PC-3 (cell line): ENCODE measurements around the gene PRL. TPM values are rescaled to one million over a fixed set of nuclear protein-coding genes. Genes with fewer than 3 reads are reported as not detected.

Experiments used
- ATAC-seq: fragments of 200-7000 bp; cut with Tn5 transposase; 2 replicates; pipeline ENCODE4 v1.9.1; 2020; ENCODE audit warnings: mild to moderate bottlenecking, moderate library complexity
- BruUV-seq: library from RNA; stranded (reverse); fragments of 400-500 nt; replicated peaks from 2 replicates; lab custom pipeline; 2021; lab: Mats Ljungman, UMichigan
- CTCF ChIA-PET: fragments of 300-600 bp; sonication (Branson Sonifier 250); formaldehyde crosslinking; loops from one replicate; lab custom pipeline; 2022; ENCODE audit warnings: antibody characterized with exemption; lab: Charles Lee
- POLR2A ChIA-PET: fragments of 300-600 bp; sonication (Branson Sonifier 250); formaldehyde crosslinking; loops from one replicate; lab custom pipeline; 2022; ENCODE audit warnings: antibody characterized with exemption; ENCODE audit not compliant: unreplicated experiment; lab: Charles Lee
- DNase-seq: peaks from one replicate; pipeline ENCODE4 v3.0.0-alpha.2; 2015
- H2AFZ ChIP-seq: fragments of 300-600 bp; sonication (generic); 2 replicates; pipeline ENCODE4 v1.6.0; 2016; ENCODE audit warnings: antibody characterized with exemption, low read length
- H3F3A ChIP-seq: fragments of 300-600 bp; sonication (generic); one replicate; pipeline ENCODE4 v1.6.0; 2017; ENCODE audit warnings: antibody characterized with exemption, low read length, control low read depth, mild to moderate bottlenecking; ENCODE audit not compliant: unreplicated experiment
- H3K27ac ChIP-seq: fragments of 300-600 bp; sonication (generic); 2 replicates; pipeline ENCODE4 v1.5.1; 2016; ENCODE audit warnings: mild to moderate bottlenecking, low read length
- H3K27me3 ChIP-seq: fragments of 300-600 bp; sonication (generic); 2 replicates; pipeline ENCODE4 v1.6.1; 2016; ENCODE audit warnings: low read length, mixed read lengths
- H3K36me3 ChIP-seq: fragments of 300-600 bp; sonication (generic); 2 replicates; pipeline ENCODE4 v1.6.1; 2016; ENCODE audit warnings: low read depth, mixed run types, low read length, mixed read lengths
- H3K4me1 ChIP-seq: fragments of 300-600 bp; sonication (generic); 2 replicates; pipeline ENCODE4 v1.5.1; 2016; ENCODE audit warnings: low read length; ENCODE audit not compliant: insufficient read depth
- H3K4me2 ChIP-seq: fragments of 300-600 bp; sonication (generic); 2 replicates; pipeline ENCODE4 v1.6.0; 2016; ENCODE audit warnings: low read length
- H3K4me3 ChIP-seq: fragments of 300-600 bp; sonication (generic); 2 replicates; pipeline ENCODE4 v1.5.1; 2016; ENCODE audit warnings: mild to moderate bottlenecking, low read length, mixed read lengths
- H3K79me2 ChIP-seq: fragments of 300-600 bp; sonication (generic); 2 replicates; pipeline ENCODE4 v1.6.1; 2017; ENCODE audit warnings: low read length, mixed read lengths
- H3K9ac ChIP-seq: fragments of 300-600 bp; sonication (generic); 2 replicates; pipeline ENCODE4 v1.6.0; 2016; ENCODE audit warnings: mild to moderate bottlenecking, low read length
- H3K9me2 ChIP-seq: fragments of 300-600 bp; sonication (generic); replicated peaks from 2 replicates; pipeline ENCODE4 v1.6.1; 2016; ENCODE audit warnings: mixed run types, low read length, mixed read lengths
- H3K9me3 ChIP-seq: fragments of 300-600 bp; sonication (generic); 2 replicates; pipeline ENCODE4 v1.6.1; 2016; ENCODE audit warnings: low read length, mixed read lengths
- H4K20me1 ChIP-seq: fragments of 300-600 bp; sonication (generic); 2 replicates; pipeline ENCODE4 v1.6.1; 2016; ENCODE audit warnings: low read length, mixed read lengths
- EZH2 ChIP-seq: fragments of 300-600 bp; sonication (generic); IDR thresholded peaks from one replicate; pipeline ENCODE4 v1.6.1; 2017; ENCODE audit warnings: antibody characterized with exemption, mild to moderate bottlenecking, low read length; ENCODE audit not compliant: unreplicated experiment
- EZH2phosphoT487 ChIP-seq: fragments of 300-600 bp; sonication (generic); IDR thresholded peaks from 2 replicates; pipeline ENCODE4 v1.6.1; 2018; ENCODE audit warnings: mild to moderate bottlenecking, antibody characterized with exemption, low read length, borderline replicate concordance
- intact Hi-C: fragments of 100-400 bp; cut with micrococcal nuclease; formaldehyde crosslinking; loops from 2 replicates; pipeline ENCODE4 v1.9.0; 2023
- total RNA-seq: library from RNA; depleted of rRNA; stranded (reverse); fragments of >200 nt; gene quantifications from 2 replicates; pipeline ENCODE4 v1.2.3, GENCODE V29; 2014
- TF ChIP-seq, protein P1 (sequence below): fragments of 300-600 bp; sonication (generic); conservative IDR thresholded peaks from 2 replicates; pipeline ENCODE4 v1.5.1; 2017; ENCODE audit warnings: antibody characterized with exemption, low read depth, mild to moderate bottlenecking, low read length

The PRL gene
- total RNA-seq, 1 experiment from 2014 or later = not detected

DNA sequence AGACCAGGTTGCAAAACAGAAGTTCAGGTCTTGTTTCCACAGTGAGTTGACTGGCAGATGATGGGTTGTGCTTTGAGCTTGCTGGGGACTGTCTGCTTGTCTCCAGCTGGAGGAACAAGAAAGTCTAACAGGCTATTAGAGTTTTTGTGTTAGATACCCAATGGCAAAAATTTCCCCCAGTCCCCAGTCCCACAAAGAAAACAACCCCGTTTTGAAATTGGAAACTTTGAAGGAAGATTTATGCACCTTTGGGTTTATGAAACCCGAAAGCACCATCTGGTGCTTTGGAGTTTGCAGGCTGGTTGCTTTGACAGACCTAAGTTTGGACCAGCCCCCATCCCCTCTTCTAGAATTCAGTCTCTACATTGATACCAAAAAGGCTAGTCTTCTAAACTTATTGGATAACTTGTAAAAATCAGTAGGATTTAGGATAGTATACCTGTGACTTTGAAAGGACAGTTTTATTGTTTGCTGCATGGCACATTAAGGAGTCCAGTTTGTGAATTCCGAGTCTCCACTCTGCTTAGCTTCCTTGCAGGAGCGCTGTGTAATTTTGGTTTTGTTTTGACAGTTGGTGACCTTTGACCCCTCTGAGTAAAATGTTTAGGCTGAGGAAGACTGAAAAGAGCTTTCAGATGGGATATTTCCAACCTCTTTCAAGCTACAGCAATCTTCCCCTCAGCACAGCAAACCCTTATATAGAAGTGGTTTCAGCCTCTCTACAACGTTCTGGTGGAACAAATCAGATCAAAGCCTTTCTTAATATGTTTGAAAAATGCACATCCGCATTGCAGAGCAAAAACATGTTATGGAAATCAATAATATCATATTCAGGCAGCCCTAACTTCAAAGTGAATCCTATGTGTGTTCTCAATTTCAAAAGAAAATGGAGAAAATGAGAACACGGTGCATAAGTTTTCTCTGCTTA lies 25.5 kb upstream of the PRL start:
- Histone ChIP-seq H3F3A (no peaks in the 10 kb centered on the region), H3K9me3 (no peaks in the 10 kb centered on the region), H3K4me3 (no peak overlapping the region), H3K36me3 (no peaks in the 10 kb centered on the region), H3K27me3 (no peaks in the 10 kb centered on the region), H3K9ac (no peak overlapping the region), H3K9me2 (no peaks in the 10 kb centered on the region), H3K79me2 (no peaks in the 10 kb centered on the region), H3K4me1 (peaks cover 8% of the 10 kb centered on the region), H3K27ac (no peak overlapping the region), H3K4me2 (no peak overlapping the region), H4K20me1 (no peaks in the 10 kb centered on the region), H2AFZ (no peak overlapping the region)
- intact Hi-C loops = no loop called here
- TF ChIP-seq EZH2 (no peak), EZH2phosphoT487 (no peak)
- TF ChIP-seq, protein P1, sequence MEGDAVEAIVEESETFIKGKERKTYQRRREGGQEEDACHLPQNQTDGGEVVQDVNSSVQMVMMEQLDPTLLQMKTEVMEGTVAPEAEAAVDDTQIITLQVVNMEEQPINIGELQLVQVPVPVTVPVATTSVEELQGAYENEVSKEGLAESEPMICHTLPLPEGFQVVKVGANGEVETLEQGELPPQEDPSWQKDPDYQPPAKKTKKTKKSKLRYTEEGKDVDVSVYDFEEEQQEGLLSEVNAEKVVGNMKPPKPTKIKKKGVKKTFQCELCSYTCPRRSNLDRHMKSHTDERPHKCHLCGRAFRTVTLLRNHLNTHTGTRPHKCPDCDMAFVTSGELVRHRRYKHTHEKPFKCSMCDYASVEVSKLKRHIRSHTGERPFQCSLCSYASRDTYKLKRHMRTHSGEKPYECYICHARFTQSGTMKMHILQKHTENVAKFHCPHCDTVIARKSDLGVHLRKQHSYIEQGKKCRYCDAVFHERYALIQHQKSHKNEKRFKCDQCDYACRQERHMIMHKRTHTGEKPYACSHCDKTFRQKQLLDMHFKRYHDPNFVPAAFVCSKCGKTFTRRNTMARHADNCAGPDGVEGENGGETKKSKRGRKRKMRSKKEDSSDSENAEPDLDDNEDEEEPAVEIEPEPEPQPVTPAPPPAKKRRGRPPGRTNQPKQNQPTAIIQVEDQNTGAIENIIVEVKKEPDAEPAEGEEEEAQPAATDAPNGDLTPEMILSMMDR = no peak
- BruUV-seq = no TSS peak
- DNase-seq (no peak), ATAC-seq (no peak)
- POLR2A ChIA-PET = no interaction called here
- CTCF ChIA-PET = no interaction called here

DNA sequence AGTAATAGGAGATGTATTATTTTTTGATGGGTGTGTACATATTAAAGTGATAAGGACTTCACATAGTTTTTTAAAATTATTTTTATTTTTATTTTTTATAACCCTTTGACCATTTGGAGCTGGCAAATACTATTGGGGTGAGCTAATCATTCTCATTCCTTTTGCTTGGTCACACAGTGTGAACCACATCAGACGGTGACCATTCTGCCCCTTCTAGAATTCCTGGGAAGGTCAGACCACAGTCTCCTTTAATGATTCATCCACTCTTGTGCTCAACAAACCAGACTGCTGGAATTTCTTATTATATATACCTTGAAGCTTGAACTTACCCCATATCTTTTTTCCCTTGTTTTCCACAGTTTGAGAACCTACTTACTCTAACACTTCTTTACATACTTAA lies 23.9 kb upstream of the PRL start:
- H3K4me1 ChIP-seq = peaks cover 8% of the 10 kb centered on the region
- BruUV-seq = no TSS peak
- no peaks in the 10 kb centered on the region for H4K20me1 ChIP-seq
- ATAC-seq (peak; percentile 42), DNase-seq (peak; percentile 81)
- no peak overlapping the region for H3K27ac ChIP-seq
- CTCF ChIA-PET = no interaction called here
- H3F3A ChIP-seq = no peaks in the 10 kb centered on the region
- H3K36me3 ChIP-seq = no peaks in the 10 kb centered on the region
- no peak overlapping the region for H2AFZ ChIP-seq
- intact Hi-C loops = no loop called here
- H3K79me2 ChIP-seq = no peaks in the 10 kb centered on the region
- H3K9me2 ChIP-seq = no peaks in the 10 kb centered on the region
- H3K4me2 ChIP-seq = 0 out of 2 replicates have a peak overlapping the region, but pooled peaks have one; percentile 19
- no peak overlapping the region for H3K4me3 ChIP-seq
- H3K27me3 ChIP-seq = no peaks in the 10 kb centered on the region
- TF ChIP-seq EZH2 (no peak), EZH2phosphoT487 (no peak)
- TF ChIP-seq, protein P1 = no peak
- POLR2A ChIA-PET = no interaction called here
- H3K9me3 ChIP-seq = no peaks in the 10 kb centered on the region
- no peak overlapping the region for H3K9ac ChIP-seq

DNA sequence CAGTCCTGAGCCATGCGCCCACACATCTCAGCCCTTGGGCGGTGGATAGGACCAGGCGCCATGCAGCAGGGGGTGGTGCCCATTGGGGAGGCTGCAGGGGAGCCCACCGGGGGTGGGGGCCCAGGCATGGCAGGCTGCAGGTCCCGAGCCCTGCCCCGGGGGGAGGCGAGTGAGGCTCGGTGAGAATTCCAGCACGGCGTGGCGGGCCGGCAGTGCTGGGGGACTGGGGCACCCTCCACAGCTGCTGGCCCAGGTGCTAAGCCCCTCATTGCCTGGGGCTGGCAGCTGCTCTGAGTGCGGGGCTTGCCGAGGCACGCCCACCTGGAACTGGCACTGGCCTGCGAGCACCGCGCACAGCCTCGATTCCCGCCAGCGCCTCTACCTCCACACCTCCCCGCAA lies 21.6 kb upstream of the PRL start:
- TF ChIP-seq EZH2 (no peak), EZH2phosphoT487 (no peak)
- TF ChIP-seq, protein P1 = no peak
- no peaks in the 10 kb centered on the region for H4K20me1 ChIP-seq
- H3K9me2 ChIP-seq = no peaks in the 10 kb centered on the region
- intact Hi-C loops = no loop called here
- H3K9ac ChIP-seq = no peak overlapping the region
- no peaks in the 10 kb centered on the region for H3F3A ChIP-seq
- no peak for DNase-seq
- CTCF ChIA-PET = no interaction called here
- no peaks in the 10 kb centered on the region for H3K79me2 ChIP-seq
- H3K27me3 ChIP-seq = no peaks in the 10 kb centered on the region
- H3K36me3 ChIP-seq = no peaks in the 10 kb centered on the region
- POLR2A ChIA-PET = no interaction called here
- no peak overlapping the region for H3K27ac ChIP-seq
- no peaks in the 10 kb centered on the region for H3K9me3 ChIP-seq
- BruUV-seq = no TSS peak
- no peak overlapping the region for H3K4me2 ChIP-seq
- H3K4me1 ChIP-seq = peaks cover 8% of the 10 kb centered on the region
- no peak overlapping the region for H3K4me3 ChIP-seq
- no peak for ATAC-seq
- no peak overlapping the region for H2AFZ ChIP-seq
